Uterus (tissue), 4 donors: ENCODE results near the gene HNRNPA2B1. TPM values are rescaled to one million over a fixed set of nuclear protein-coding genes. Genes with fewer than 3 reads are reported as not detected.
"Not testable (repeated sequence)": the region's sequence is repeated elsewhere in the genome, so short reads cannot be mapped to it uniquely, and the experiment has no call there.

Experiments used
- DNase-seq, 2 donors: peaks; one replicate each; pipeline ENCODE4 v3.0.0-alpha.2; 2019 to 2020
- H3K27ac ChIP-seq, 2 donors: fragments of 200-600 bp; sonication (generic); 1 replicate in 1 of 2; 2 replicates in 1 of 2; pipeline ENCODE4 v1.5.1; 2016 to 2018
- H3K27me3 ChIP-seq, 2 donors: fragments of 200-600 bp; sonication (generic); one replicate each; pipeline ENCODE4 v1.5.1; 2018 to 2019; ENCODE audit warnings: control low read depth in 1 of 2
- H3K36me3 ChIP-seq, 2 donors: fragments of 200-600 bp; sonication (generic); one replicate each; pipeline ENCODE4 v1.5.1; 2019; ENCODE audit warnings: control low read depth in 1 of 2
- H3K4me1 ChIP-seq, 2 donors: fragments of 200-600 bp; sonication (generic); one replicate each; pipeline ENCODE4 v1.5.1; 2018 to 2019; ENCODE audit warnings: control low read depth in 1 of 2
- H3K4me3 ChIP-seq, 2 donors: fragments of 200-600 bp; sonication (generic); 1 replicate in 1 of 2; 2 replicates in 1 of 2; pipeline ENCODE4 v1.5.1; 2018 to 2019; ENCODE audit warnings: mild to moderate bottlenecking in 1 of 2
- H3K9me3 ChIP-seq, 2 donors: fragments of 200-600 bp; sonication (generic); one replicate each; pipeline ENCODE4 v1.5.1; 2019; ENCODE audit warnings: control low read depth in 1 of 2
- CTCF ChIP-seq, 4 experiments: fragments of 200-600 bp in 2 of 4; fragments of 450-650 bp in 2 of 4; sonication (generic) in 2 of 4; IDR thresholded peaks; one replicate each; pipeline ENCODE4 v1.5.1; 2016 to 2019; ENCODE audit warnings: antibody characterized with exemption in 4 of 4, mild to moderate bottlenecking in 2 of 4, moderate library complexity in 1 of 4
- POLR2A ChIP-seq, 2 donors: fragments of 450-650 bp; IDR thresholded peaks; one replicate each; pipeline ENCODE4 v1.6.1; 2016; ENCODE audit warnings: antibody characterized with exemption in 2 of 2, mild to moderate bottlenecking in 1 of 2, moderate library complexity in 1 of 2
- intact Hi-C: fragments of 100-400 bp; cut with DNase I; formaldehyde crosslinking; loops from one replicate; pipeline ENCODE4 v1.15.1; 2023; ENCODE audit warnings: low total_unique reads
- total RNA-seq, 4 donors: library from RNA; depleted of rRNA in 3 of 4; stranded (reverse); fragments of >200 nt in 3 of 4; gene quantifications; one replicate each; pipeline versions ENCODE4 v1.1.0 to v1.2.4, GENCODE V29; 2014 to 2023
- donor health status: DM: yes; HTN: yes; CAD: no.

Gene HNRNPA2B1
- total RNA-seq, 4 donors from 2014 or later, result 100 to 464 (median 207) TPM

- TF ChIP-seq POLR2A (IDR thresholded peaks at IDR 0.05), result no peak
- no peak for TF ChIP-seq CTCF (IDR thresholded peaks at IDR 0.05)
- intact Hi-C loops, result no loop called here
- H3K36me3 ChIP-seq, result no peaks in the 10 kb centered on the region
These were observed 18.9 kb downstream of the HNRNPA2B1 start for GRCh38 chr7:26181474-26182227.

GRCh38 chr7:26180792-26181198 is 19.8 kb downstream of the HNRNPA2B1 start:
- no peaks in the 10 kb centered on the region for H3K36me3 ChIP-seq
- H3K4me3 ChIP-seq, result no peak overlapping the region
- no peaks in the 10 kb centered on the region for H3K4me1 ChIP-seq
- TF ChIP-seq CTCF (IDR thresholded peaks at IDR 0.05) (no peak), POLR2A (IDR thresholded peaks at IDR 0.05) (no peak)
- no peaks in the 10 kb centered on the region for H3K27me3 ChIP-seq
- no peaks in the 10 kb centered on the region for H3K9me3 ChIP-seq
- intact Hi-C loops, result no loop called here
- no peak for DNase-seq
- H3K27ac ChIP-seq, result no peak overlapping the region

More at GRCh38 chr7:26181474-26182227, 18.9 kb downstream of the HNRNPA2B1 start:
- Histone ChIP-seq H3K27me3 (no peaks in the 10 kb centered on the region), H3K9me3 (no peaks in the 10 kb centered on the region), H3K4me1 (no peaks in the 10 kb centered on the region), H3K4me3 (no peak overlapping the region), H3K27ac (no peak overlapping the region)
- no peak for DNase-seq

GRCh38 chr7:26179826-26180497 is 20.6 kb downstream of the HNRNPA2B1 start:
- Histone ChIP-seq H3K4me3 (no peak overlapping the region), H3K27ac (no peak overlapping the region), H3K27me3 (no peaks in the 10 kb centered on the region), H3K36me3 (no peaks in the 10 kb centered on the region), H3K9me3 (no peaks in the 10 kb centered on the region), H3K4me1 (no peaks in the 10 kb centered on the region)
- intact Hi-C loops, result no loop called here
- no peak for TF ChIP-seq CTCF (IDR thresholded peaks at IDR 0.05)
- TF ChIP-seq POLR2A (IDR thresholded peaks at IDR 0.05), result no peak
- DNase-seq, result no peak

- TF ChIP-seq CTCF (IDR thresholded peaks at IDR 0.05), result no peak
- TF ChIP-seq POLR2A (IDR thresholded peaks at IDR 0.05), result no peak
- H3K36me3 ChIP-seq, result no peaks in the 10 kb centered on the region
- H3K27me3 ChIP-seq, result no peaks in the 10 kb centered on the region
- H3K9me3 ChIP-seq, result no peaks in the 10 kb centered on the region
- no peaks in the 10 kb centered on the region for H3K4me1 ChIP-seq
- intact Hi-C loops, result no loop called here
- no peak overlapping the region for H3K4me3 ChIP-seq
- no peak overlapping the region for H3K27ac ChIP-seq
- DNase-seq, result no peak
These were observed 21.1 kb downstream of the HNRNPA2B1 start for GRCh38 chr7:26179422-26179821.

- Histone ChIP-seq H3K4me3 (no peak overlapping the region), H3K27ac (no peak overlapping the region), H3K4me1 (no peaks in the 10 kb centered on the region), H3K36me3 (no peaks in the 10 kb centered on the region), H3K9me3 (no peaks in the 10 kb centered on the region), H3K27me3 (no peaks in the 10 kb centered on the region)
- TF ChIP-seq POLR2A (IDR thresholded peaks at IDR 0.05) (no peak), CTCF (IDR thresholded peaks at IDR 0.05) (no peak)
- intact Hi-C loops, result no loop called here
- no peak for DNase-seq
These were observed 22.1 kb downstream of the HNRNPA2B1 start for GRCh38 chr7:26178272-26178960.

- DNase-seq, H3K9me3 ChIP-seq, intact Hi-C loops, H3K4me1 ChIP-seq, H3K27ac ChIP-seq, H3K4me3 ChIP-seq, H3K36me3 ChIP-seq, H3K27me3 ChIP-seq: not testable (repeated sequence)
These were observed 23.3 kb downstream of the HNRNPA2B1 start for GRCh38 chr7:26177269-26177668.

- H3K36me3 ChIP-seq, H3K27ac ChIP-seq, H3K4me3 ChIP-seq, DNase-seq, intact Hi-C loops, H3K4me1 ChIP-seq, H3K9me3 ChIP-seq, H3K27me3 ChIP-seq: not testable (repeated sequence)
These were observed 23.9 kb downstream of the HNRNPA2B1 start for GRCh38 chr7:26176696-26177095.
